Skeletal muscle satellite cell (primary cell): Measurements from ENCODE around the gene GNPTAB.
"Not testable (repeated sequence)": the region's sequence is repeated elsewhere in the genome, so short reads cannot be mapped to it uniquely, and the experiment has no call there.

Experiments
- H3K27me3 ChIP-seq: 2 replicates; pipeline ENCODE4 v1.7.0; 2013; ENCODE audit warnings: low read length; ENCODE audit not compliant: control insufficient read depth, insufficient read depth
- H3K36me3 ChIP-seq: 2 replicates; pipeline ENCODE4 v1.7.0; 2013; ENCODE audit warnings: mild to moderate bottlenecking, control low read depth, low read length; ENCODE audit not compliant: insufficient read depth
- H3K4me1 ChIP-seq: 2 replicates; pipeline ENCODE4 v1.7.0; 2013; ENCODE audit warnings: low read length; ENCODE audit not compliant: control insufficient read depth, insufficient read depth
- H3K4me2 ChIP-seq: 2 replicates; pipeline ENCODE4 v1.7.0; 2013; ENCODE audit warnings: mild to moderate bottlenecking, low read length
- H3K4me3 ChIP-seq: 2 replicates; pipeline ENCODE4 v1.7.0; 2013; ENCODE audit warnings: low read length
- H3K9ac ChIP-seq: 2 replicates; pipeline ENCODE4 v1.7.0; 2013; ENCODE audit warnings: mild to moderate bottlenecking, low read depth, low read length, moderate library complexity
- H3K9me3 ChIP-seq: replicated peaks from 2 replicates; pipeline ENCODE4 v1.7.0; 2013; ENCODE audit warnings: mild to moderate bottlenecking, control low read depth, low read length

Gene GNPTAB

GRCh38 chr12:101823891-101824290 lies 6.9 kb downstream of the GNPTAB start:
- H3K4me1 ChIP-seq, result peaks cover 4% of the 10 kb centered on the region

GRCh38 chr12:101823039-101823438 lies 7.7 kb downstream of the GNPTAB start:
- Histone ChIP-seq H3K4me3 (no peak overlapping the region), H3K9ac (no peak overlapping the region), H3K4me2 (no peak overlapping the region), H3K9me3 (no peaks in the 10 kb centered on the region), H3K27me3 (no peaks in the 10 kb centered on the region), H3K4me1 (peaks cover 4% of the 10 kb centered on the region), H3K36me3 (no peaks in the 10 kb centered on the region)

More at GRCh38 chr12:101823891-101824290, 6.9 kb downstream of the GNPTAB start:
- H3K9me3 ChIP-seq, result no peaks in the 10 kb centered on the region
- H3K4me2 ChIP-seq, result no peak overlapping the region
- H3K9ac ChIP-seq, result no peak overlapping the region
- no peaks in the 10 kb centered on the region for H3K36me3 ChIP-seq
- no peaks in the 10 kb centered on the region for H3K27me3 ChIP-seq
- no peak overlapping the region for H3K4me3 ChIP-seq

- H3K4me3 ChIP-seq, result no peak overlapping the region
- no peaks in the 10 kb centered on the region for H3K9me3 ChIP-seq
- H3K36me3 ChIP-seq, result no peaks in the 10 kb centered on the region
- H3K9ac ChIP-seq, result no peak overlapping the region
- H3K27me3 ChIP-seq, result no peaks in the 10 kb centered on the region
- H3K4me1 ChIP-seq, result peaks cover 4% of the 10 kb centered on the region
- H3K4me2 ChIP-seq, result no peak overlapping the region
Measured at GRCh38 chr12:101819467-101819866, 11.3 kb downstream of the GNPTAB start.

- not testable (repeated sequence) for H3K27me3 ChIP-seq, H3K4me1 ChIP-seq, H3K36me3 ChIP-seq, H3K4me3 ChIP-seq, H3K9ac ChIP-seq, H3K9me3 ChIP-seq, H3K4me2 ChIP-seq
Measured at GRCh38 chr12:101818689-101819088, 12.1 kb downstream of the GNPTAB start.

GRCh38 chr12:101813117-101813516 lies 17.6 kb downstream of the GNPTAB start:
- no peaks in the 10 kb centered on the region for H3K4me1 ChIP-seq
- H3K27me3 ChIP-seq, result no peaks in the 10 kb centered on the region
- no peak overlapping the region for H3K9ac ChIP-seq
- H3K4me3 ChIP-seq, result no peak overlapping the region
- H3K36me3 ChIP-seq, result no peaks in the 10 kb centered on the region
- no peaks in the 10 kb centered on the region for H3K9me3 ChIP-seq
- no peak overlapping the region for H3K4me2 ChIP-seq

GRCh38 chr12:101812716-101813115 lies 18.0 kb downstream of the GNPTAB start:
- not testable (repeated sequence) for H3K9ac ChIP-seq, H3K9me3 ChIP-seq, H3K4me2 ChIP-seq, H3K4me3 ChIP-seq, H3K4me1 ChIP-seq, H3K36me3 ChIP-seq, H3K27me3 ChIP-seq

GRCh38 chr12:101811342-101811741 lies 19.4 kb downstream of the GNPTAB start:
- not testable (repeated sequence) for H3K9me3 ChIP-seq, H3K4me3 ChIP-seq, H3K9ac ChIP-seq, H3K4me2 ChIP-seq, H3K4me1 ChIP-seq, H3K27me3 ChIP-seq, H3K36me3 ChIP-seq

- Histone ChIP-seq H3K9ac (no peak overlapping the region), H3K4me3 (no peak overlapping the region), H3K36me3 (no peaks in the 10 kb centered on the region), H3K4me1 (no peaks in the 10 kb centered on the region), H3K27me3 (no peaks in the 10 kb centered on the region), H3K9me3 (no peaks in the 10 kb centered on the region), H3K4me2 (no peak overlapping the region)
Measured at GRCh38 chr12:101809208-101809607, 21.6 kb downstream of the GNPTAB start.

- Histone ChIP-seq H3K4me2 (no peak overlapping the region), H3K9ac (no peak overlapping the region), H3K27me3 (no peaks in the 10 kb centered on the region), H3K36me3 (no peaks in the 10 kb centered on the region), H3K4me3 (no peak overlapping the region), H3K9me3 (no peaks in the 10 kb centered on the region), H3K4me1 (no peaks in the 10 kb centered on the region)
Measured at GRCh38 chr12:101806265-101806664, 24.5 kb downstream of the GNPTAB start.

- H3K36me3 ChIP-seq, result no peaks in the 10 kb centered on the region
- no peak overlapping the region for H3K4me3 ChIP-seq
- no peak overlapping the region for H3K4me2 ChIP-seq
- H3K27me3 ChIP-seq, result no peaks in the 10 kb centered on the region
- no peak overlapping the region for H3K9ac ChIP-seq
- no peaks in the 10 kb centered on the region for H3K4me1 ChIP-seq
- H3K9me3 ChIP-seq, result no peaks in the 10 kb centered on the region
Measured at GRCh38 chr12:101804409-101804808, 26.4 kb downstream of the GNPTAB start.

- Histone ChIP-seq H3K4me3 (no peak overlapping the region), H3K27me3 (no peaks in the 10 kb centered on the region), H3K9me3 (no peaks in the 10 kb centered on the region), H3K9ac (no peak overlapping the region), H3K36me3 (no peaks in the 10 kb centered on the region), H3K4me2 (no peak overlapping the region), H3K4me1 (no peaks in the 10 kb centered on the region)
Measured at GRCh38 chr12:101803978-101804377, 26.8 kb downstream of the GNPTAB start.

GRCh38 chr12:101802486-101802885 lies 28.3 kb downstream of the GNPTAB start:
- H3K4me1 ChIP-seq, result no peaks in the 10 kb centered on the region
- no peak overlapping the region for H3K4me3 ChIP-seq
- H3K36me3 ChIP-seq, result no peaks in the 10 kb centered on the region
- H3K9ac ChIP-seq, result no peak overlapping the region
- H3K9me3 ChIP-seq, result no peaks in the 10 kb centered on the region
- no peak overlapping the region for H3K4me2 ChIP-seq
- no peaks in the 10 kb centered on the region for H3K27me3 ChIP-seq
